ENCODE results near the gene ACSS3. TPM values are rescaled to one million over a fixed set of nuclear protein-coding genes. Genes with fewer than 3 reads are reported as not detected.

Gene ACSS3
- total and polyA plus RNA-seq, 2 donors (not counting 3 experiments of a cell fraction or from before 2014, with no cell fraction given) = 0.12 to 0.86 TPM

DNA sequence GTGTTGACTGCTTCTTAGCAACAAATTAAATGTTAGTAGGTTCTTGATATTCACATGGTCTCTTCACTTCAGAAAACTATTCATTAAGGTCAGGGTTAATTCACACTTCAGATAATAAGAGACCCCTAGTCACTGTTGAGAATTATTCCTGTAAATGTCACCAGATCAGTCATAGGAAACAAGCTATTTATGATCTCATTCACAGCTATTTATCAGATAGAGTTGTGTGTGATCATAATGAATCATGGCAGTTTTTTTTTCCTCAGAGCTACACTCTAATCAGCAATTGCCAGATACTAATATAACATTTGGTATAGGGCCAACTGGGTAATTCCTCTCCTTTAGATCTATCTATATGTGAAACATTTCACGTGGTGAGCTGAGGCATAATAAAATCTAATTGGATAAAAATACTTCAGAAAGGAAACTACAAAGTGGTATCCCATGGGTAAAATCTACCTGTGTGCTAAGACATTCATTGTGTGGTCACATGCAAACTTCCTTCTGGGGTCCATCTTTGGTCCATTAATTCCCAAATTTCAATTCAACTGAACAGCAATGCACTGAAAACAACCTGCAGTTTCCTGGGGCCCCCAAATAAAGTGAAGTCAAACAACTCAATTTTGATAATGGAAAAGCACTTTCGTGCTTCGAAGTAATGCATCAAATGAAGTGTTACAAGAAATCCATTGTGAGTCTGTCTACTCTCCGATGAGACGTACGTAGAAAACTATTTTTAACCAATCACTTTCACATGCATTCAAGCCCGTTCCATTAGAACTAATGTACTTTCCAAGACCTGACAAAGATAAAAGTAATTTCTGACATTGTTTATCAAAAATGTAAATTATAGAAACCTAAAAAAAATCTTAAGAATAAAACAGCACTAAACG is 197.0 kb downstream of the ACSS3 start:
- dilution Hi-C loops (cut with MboI; ENCODE audit: extremely low pct_ligation_motif_present, low sequenced_read_pairs) = no loop called here
- POLR2A ChIA-PET = no interaction called here
- Histone ChIP-seq H3K4me3 (replicated peaks in 1 of 3; ENCODE audit: insufficient read depth in 1 of 3, low read depth in 1 of 3, low read length in 3 of 3) (no peak overlapping the region), H4K20me1 (replicated peaks; ENCODE audit: control insufficient read depth, extremely low read depth, insufficient read depth, low read length) (no peaks in the 10 kb centered on the region), H3K27me3 (ENCODE audit: control insufficient read depth in 2 of 2, insufficient read depth in 2 of 2, low read length in 2 of 2) (peaks cover 0 to 13% of the 10 kb centered on the region in 2 experiments), H3K79me2 (ENCODE audit: control insufficient read depth, insufficient read depth, low read length) (no peaks in the 10 kb centered on the region), H3K36me3 (ENCODE audit: control insufficient read depth in 2 of 2, extremely low read depth in 1 of 2, insufficient read depth in 2 of 2, low read length in 2 of 2) (no peaks in the 10 kb centered on the region), H2AFZ (ENCODE audit: low read depth, low read length) (no peak overlapping the region), H3K9me3 (replicated peaks; ENCODE audit: control insufficient read depth, insufficient read depth, low read length) (no peaks in the 10 kb centered on the region), H3K4me2 (ENCODE audit: insufficient read depth, low read length) (no peak overlapping the region), H3K9me1 (replicated peaks; ENCODE audit: control insufficient read depth, extremely low read depth, insufficient read depth, low read length) (no peaks in the 10 kb centered on the region), H3K27ac (ENCODE audit: insufficient read depth, low read depth, low read length) (no peak overlapping the region), H3K9ac (replicated peaks; ENCODE audit: extremely low read depth, insufficient read depth, low read length) (no peak overlapping the region), H3K4me1 (ENCODE audit: control insufficient read depth, extremely low read depth, insufficient read depth, low read length) (no peaks in the 10 kb centered on the region)
- BruUV-seq (replicated peaks) = no TSS peak
- peak; percentile 67 for FAIRE-seq
- intact Hi-C loops (cut with micrococcal nuclease) = loop anchor here (10.0 kb wide), 1 partner anchor 180 kb away; no protein-coding TSS in a partner anchor
- DNase-seq (ENCODE audit: low read depth, low spot score) = peak; percentile 22
- CTCF ChIA-PET = interaction anchor here (1.1 to 2.9 kb wide), 2 partner anchors 9 to 17 kb away, joined by 5 to 17 read pairs; no protein-coding TSS in a partner anchor
- peak; percentile 32 for TF ChIP-seq JUN (IDR thresholded peaks at IDR 0.05; ENCODE audit: borderline replicate concordance, insufficient read depth, insufficient read length, low read depth)
- no peak for TF ChIP-seq POLR2A (IDR thresholded peaks at IDR 0.05; ENCODE audit: low read depth, low read length)
- TF ChIP-seq, protein P1, sequence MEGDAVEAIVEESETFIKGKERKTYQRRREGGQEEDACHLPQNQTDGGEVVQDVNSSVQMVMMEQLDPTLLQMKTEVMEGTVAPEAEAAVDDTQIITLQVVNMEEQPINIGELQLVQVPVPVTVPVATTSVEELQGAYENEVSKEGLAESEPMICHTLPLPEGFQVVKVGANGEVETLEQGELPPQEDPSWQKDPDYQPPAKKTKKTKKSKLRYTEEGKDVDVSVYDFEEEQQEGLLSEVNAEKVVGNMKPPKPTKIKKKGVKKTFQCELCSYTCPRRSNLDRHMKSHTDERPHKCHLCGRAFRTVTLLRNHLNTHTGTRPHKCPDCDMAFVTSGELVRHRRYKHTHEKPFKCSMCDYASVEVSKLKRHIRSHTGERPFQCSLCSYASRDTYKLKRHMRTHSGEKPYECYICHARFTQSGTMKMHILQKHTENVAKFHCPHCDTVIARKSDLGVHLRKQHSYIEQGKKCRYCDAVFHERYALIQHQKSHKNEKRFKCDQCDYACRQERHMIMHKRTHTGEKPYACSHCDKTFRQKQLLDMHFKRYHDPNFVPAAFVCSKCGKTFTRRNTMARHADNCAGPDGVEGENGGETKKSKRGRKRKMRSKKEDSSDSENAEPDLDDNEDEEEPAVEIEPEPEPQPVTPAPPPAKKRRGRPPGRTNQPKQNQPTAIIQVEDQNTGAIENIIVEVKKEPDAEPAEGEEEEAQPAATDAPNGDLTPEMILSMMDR (IDR thresholded peaks at IDR 0.05; ENCODE audit: extremely low read depth in 1 of 2, insufficient read depth in 1 of 2, low read depth in 1 of 2, low read length in 2 of 2) = no peak
- TF ChIP-seq GATA2 (IDR thresholded peaks at IDR 0.05; ENCODE audit: insufficient read depth, insufficient read length, low read depth, low read length) = peak; percentile 63
- TF ChIP-seq FOS (IDR thresholded peaks at IDR 0.05; ENCODE audit: borderline replicate concordance, insufficient read depth, low read length) = peak; percentile 40
- TF ChIP-seq POLR2AphosphoS5 (IDR thresholded peaks at IDR 0.05; ENCODE audit: insufficient read depth, low read depth, low read length) = no peak
- TF ChIP-seq EZH2 (IDR thresholded peaks at IDR 0.05; ENCODE audit: borderline replicate concordance, low read depth, low read length, severe bottlenecking) = no peak
- no peak for TF ChIP-seq MYC (IDR thresholded peaks at IDR 0.05; ENCODE audit: low read depth, low read length)

Measured in endothelial cell of umbilical vein (primary cell).